Measurements from ENCODE around the gene KIF3A.
A peak's percentile ranks its signal among the peaks of the same experiment; 100 is the strongest.

The KIF3A gene

GRCh38 chr5:132747616-132748440 is 10.5 kb upstream of the KIF3A start:
- peak; percentile 49 for DNase-seq (ENCODE audit: low spot score)
- TF ChIP-seq CTCF (IDR thresholded peaks at IDR 0.05; ENCODE audit: extremely low read depth, missing control alignments): no peak

- DNase-seq (ENCODE audit: low spot score): peak; percentile 84
- TF ChIP-seq CTCF (IDR thresholded peaks at IDR 0.05; ENCODE audit: extremely low read depth, missing control alignments): peak; percentile 21
Measured at GRCh38 chr5:132746954-132747615, 9.7 kb upstream of the KIF3A start, which contains the start of gene CCNI2. CCNI2 (plus strand) TSS chr5:132747426; CDS start chr5:132747496, 70 bp downstream.

- TF ChIP-seq CTCF (IDR thresholded peaks at IDR 0.05; ENCODE audit: extremely low read depth, missing control alignments): no peak
- no peak for DNase-seq (ENCODE audit: low spot score)
Measured at GRCh38 chr5:132746592-132746953, 9.2 kb upstream of the KIF3A start.

- no peak for TF ChIP-seq CTCF (IDR thresholded peaks at IDR 0.05; ENCODE audit: extremely low read depth, missing control alignments)
- no peak for DNase-seq (ENCODE audit: low spot score)
Measured at GRCh38 chr5:132744659-132745058, 7.3 kb upstream of the KIF3A start.

GRCh38 chr5:132742626-132743025 is 5.3 kb upstream of the KIF3A start:
- TF ChIP-seq CTCF (IDR thresholded peaks at IDR 0.05; ENCODE audit: extremely low read depth, missing control alignments): no peak
- DNase-seq (ENCODE audit: low spot score): no peak

- no peak for DNase-seq (ENCODE audit: low spot score)
- TF ChIP-seq CTCF (IDR thresholded peaks at IDR 0.05; ENCODE audit: extremely low read depth, missing control alignments): no peak
Measured at GRCh38 chr5:132742158-132742557, 4.8 kb upstream of the KIF3A start.

GRCh38 chr5:132739232-132739631 is 1.9 kb upstream of the KIF3A start:
- no peak for DNase-seq (ENCODE audit: low spot score)
- no peak for TF ChIP-seq CTCF (IDR thresholded peaks at IDR 0.05; ENCODE audit: extremely low read depth, missing control alignments)
